DMS153 treated with DMSO at 0.1 percent for 48 hours (cell line): ENCODE results near the gene PCDHGB5.

Source experiments
- DNase-seq: peaks from one replicate; lab custom pipeline; 2025; ENCODE audit not compliant: unreplicated experiment; lab: John Stamatoyannopoulos, UW

PCDHGB5 gene

GRCh38 chr5:141439411-141440141 is 41.8 kb downstream of the PCDHGB5 start:
- DNase-seq: no peak

DNA sequence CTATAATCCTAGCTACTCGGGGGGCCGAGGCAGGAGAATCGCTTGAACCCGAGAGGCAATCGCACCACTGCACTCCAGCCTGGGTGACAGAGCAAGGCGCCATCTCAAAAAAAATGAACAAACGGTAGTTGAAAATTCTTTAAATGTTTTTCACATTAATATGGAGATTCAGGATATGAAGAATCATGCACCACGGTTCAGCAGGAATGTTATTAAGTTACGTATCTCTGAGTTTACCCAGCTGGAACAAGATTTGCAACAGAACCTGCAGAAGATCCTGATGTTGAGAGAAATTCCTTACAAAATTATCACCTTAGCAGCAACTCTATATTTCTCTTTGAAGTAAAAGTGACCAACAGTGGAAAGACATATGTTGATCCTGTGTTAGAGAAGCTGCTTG is 42.6 kb downstream of the PCDHGB5 start:
- DNase-seq: no peak

DNA sequence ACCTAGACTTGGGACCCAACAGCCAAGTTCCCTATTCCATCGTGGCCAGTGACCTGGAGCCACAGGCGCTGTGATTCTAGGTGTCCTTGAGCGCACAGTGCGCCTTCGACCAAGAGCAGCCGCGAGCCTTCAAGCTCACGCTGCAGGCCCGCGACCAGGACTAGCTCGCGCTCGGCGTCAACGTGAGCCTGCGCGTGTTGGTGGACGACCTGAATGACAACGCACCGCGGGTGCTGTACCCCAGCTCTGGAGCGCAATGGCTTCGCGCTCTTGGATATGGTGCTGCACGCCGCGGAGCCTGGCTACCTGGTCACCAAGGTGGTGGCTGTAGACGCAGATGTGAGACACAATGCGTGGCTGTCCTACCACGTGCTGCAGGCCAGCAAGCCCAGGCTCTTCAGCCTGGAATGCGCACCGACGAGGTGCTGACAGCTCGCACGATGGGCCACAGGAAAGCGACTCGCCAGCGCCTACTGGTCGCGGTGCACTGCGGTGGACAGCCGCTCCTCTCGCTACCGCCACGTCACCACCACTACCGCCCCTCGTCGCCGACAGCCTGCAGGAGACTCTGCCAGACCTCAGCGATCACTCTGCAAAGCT is 43.9 kb downstream of the PCDHGB5 start:
- DNase-seq: no peak
